HG02798 (cell line): ENCODE data around the gene TARBP1.
"Not testable (repeated sequence)": the region's sequence is repeated elsewhere in the genome, so short reads cannot be mapped to it uniquely, and the experiment has no call there.

Source experiments
- ATAC-seq: cut with Tn5 transposase; IDR thresholded peaks from one replicate; pipeline ENCODE4 v1.9.1; 2021; ENCODE audit warnings: mild to moderate bottlenecking; ENCODE audit not compliant: unreplicated experiment, poor library complexity

The TARBP1 gene

DNA sequence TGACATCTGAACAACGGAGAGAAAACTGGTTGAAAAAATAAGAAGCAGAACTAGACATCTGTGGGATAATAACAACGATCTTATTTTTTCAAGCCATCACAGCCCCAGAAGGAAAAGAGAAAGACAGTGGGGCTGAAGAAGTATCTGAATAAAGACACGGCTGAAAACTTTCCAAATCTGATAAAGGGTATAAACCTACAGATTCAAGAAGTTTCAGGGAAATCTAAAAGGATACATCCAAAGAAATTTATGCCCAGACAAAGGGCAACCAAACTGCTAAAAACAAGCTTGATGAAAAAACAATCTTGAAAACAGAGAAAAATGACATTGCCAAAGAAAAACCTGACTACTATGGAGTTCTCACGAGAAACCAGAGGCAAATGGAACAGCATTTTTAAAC, 40.4 kb downstream of the TARBP1 start:
- ATAC-seq, result no peak

DNA sequence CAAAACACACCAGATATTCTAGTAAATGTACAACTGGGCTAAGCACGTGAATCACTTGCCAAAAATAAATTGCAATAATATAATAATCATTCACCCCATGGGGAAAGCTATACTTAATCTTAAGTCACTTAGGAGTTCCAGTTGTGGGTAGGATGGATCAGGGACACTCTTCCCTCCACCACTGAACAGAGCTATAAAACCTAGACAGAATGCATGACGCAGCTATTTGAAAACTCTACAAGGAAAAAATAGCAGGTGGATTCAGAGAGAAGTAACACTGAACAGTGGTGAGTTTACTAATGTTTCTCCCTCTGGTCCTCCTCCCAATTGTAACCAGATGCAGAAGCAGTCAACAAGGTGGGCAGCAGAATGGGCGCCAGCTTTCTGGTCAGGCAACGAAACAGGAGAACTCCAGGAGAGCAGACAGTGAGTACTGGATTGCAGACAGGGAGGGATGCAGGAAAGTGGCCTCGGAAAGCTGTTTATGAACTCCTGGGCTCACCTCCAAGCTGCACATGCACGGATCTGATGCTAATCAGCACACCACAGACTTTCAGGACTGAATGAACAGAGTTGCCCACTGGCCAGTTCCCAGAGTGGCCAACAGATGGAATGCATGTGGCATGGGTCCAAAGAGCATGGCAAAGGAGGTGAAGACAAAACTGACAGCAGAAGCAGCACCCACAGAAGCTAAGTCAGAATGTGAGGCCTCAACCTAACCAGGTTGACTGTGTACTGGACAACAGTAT, 41.4 kb downstream of the TARBP1 start:
- ATAC-seq, result no peak

DNA sequence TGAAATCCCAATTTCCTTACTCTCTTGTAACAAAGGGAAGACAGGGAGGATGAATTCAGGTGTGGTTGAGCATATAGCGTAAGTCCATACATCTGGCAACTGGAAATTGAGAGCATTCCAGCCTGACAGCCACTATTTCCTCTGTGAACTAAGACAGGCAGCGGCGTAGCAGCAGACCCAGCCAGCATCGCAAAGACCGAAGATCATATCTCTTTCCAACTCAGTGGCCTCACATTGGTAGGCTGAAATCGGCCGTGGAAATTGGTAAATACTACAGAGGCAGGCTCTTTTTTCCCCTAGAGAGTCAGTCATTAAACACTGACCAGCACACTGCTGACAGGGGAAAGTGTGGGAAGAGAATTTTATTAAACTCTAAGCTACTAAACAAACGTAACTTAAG, 43.4 kb downstream of the TARBP1 start:
- ATAC-seq, result no peak

DNA sequence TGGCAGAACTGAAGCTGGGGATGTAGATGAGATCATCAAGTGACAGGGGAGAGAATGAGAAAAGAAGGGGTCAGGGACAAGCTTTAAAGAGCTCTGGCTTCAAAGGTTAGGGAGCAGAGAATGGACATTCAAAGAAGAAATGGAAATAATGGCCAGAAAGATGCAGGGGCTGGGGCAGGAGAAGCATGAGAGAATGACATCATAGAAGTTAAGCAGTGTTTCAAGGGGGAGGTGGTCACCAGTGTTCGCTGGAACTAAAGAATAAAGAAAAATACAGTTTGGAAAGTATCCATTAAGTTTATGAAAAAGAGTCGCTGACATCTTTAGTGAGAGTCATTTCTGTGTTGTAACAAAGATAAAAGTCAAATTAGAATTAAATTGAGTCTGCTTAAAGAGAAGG, 44.3 kb downstream of the TARBP1 start:
- no peak for ATAC-seq

DNA sequence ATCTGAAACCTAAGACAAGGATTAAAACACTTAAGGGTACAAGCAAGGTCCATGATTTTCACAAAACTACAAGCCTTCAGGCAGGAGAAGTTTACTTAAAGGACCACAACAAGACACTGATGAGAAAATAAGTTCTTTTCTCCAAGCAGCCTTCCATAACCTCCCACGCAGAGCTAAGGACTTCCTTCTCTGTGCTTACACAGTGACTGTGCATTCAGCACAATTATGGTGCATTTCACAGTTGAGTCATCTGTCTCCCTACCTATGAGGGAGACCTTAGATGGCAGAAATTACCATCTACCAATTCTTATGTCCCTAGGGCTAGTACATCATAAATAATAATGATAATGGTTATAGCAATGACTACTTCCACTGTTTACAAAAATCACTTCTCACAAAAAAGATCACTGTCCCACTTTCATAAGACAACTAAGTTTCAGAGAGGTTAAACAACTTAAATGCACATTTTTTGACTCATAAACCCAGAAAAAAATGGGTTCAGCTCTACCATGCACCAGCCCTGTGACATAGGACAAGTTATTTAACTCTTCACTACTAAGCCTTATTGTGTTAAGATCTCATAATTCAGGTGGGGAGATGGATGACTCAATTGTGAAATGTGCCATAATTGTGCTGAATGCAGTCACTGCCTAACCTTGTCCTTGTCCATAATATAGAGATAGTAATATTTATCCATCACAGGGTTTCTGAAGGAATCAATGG, 45.3 kb downstream of the TARBP1 start:
- peak; percentile 83 for ATAC-seq

DNA sequence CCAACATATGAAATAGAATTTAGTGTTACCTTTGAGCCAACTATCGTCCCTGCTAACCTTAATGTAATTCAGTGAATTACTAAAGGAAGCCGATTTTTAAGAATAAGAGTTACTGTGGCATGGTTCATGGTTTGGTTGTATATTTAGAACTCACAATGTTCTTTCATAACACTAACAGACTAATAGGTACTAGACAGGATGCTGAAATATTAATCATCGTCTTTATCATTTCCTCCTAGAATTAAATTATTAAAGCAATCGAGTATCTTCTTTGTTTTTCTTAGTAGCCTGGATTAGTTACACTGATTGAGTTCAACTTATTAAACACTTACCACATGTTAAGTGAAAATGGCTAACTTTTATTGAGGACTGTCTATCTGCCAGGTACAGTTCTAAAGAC, 47.7 kb downstream of the TARBP1 start:
- ATAC-seq, result no peak

DNA sequence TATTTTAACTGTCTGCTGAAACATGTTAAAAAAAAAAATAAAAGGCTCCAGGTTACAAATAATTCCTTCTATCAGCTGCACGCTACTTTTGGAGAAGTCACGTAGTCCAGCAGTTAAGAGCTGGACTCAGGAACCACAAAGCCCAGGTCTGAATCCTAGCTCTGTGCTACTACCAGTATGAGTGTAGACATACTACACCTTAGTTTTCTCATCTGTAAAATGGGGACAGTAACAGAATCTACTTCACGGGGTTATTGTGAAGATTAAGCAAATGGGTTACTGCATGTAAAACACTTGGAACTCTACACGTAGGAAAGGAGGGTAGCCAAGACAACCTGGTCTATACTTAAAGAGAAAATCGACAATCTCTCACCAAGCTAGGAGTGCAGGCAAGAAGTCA, 48.3 kb downstream of the TARBP1 start:
- no peak for ATAC-seq

DNA sequence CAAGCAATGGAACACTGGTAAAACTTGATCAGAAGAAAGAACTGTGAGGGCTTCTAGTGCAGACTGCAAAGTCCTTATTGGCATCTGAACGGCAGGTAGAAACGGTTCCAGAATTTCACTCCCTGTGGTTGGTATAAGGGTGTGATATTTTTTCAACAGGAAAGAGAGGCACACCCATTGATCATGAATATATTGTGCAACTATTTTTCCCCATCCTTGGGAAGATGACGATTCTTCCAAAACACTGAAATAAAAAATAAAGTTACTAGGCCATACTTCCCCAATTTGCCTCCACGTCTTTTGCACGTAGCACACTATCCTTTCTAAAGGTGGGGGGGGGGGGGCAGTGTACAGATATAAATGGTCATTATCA, 49.6 kb downstream of the TARBP1 start:
- ATAC-seq, result no peak

DNA sequence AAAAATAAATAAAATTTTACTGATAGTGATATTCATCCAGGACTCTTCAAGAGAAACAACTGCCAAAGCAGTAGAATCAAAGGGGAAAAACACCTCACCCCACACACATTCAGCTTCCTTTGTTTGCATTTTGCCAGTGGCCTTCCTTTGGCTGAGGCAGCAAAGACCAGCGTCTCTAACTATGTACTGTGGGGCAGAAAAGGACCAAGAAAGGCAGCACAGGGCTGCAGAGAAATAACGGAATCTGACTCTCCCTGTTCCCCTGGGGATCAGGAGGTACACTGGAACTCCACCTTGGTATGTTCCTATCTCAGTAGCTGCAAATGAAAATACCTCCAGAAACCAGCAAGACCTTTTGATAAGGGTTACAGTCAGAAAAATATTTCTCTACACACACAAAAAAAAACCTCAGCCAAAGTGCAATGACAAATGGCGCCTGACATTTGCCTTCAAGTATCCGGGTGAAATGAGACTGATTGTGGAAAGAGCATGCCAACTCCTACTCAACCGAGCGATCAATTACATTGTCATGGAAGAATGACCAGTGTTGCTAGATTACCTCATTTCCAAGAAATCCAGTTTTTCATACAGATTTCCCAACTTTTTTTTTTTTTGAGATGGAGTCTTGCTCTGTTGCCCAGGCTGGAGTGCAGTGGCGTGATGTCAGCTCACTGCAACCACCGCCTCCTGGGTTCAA, 50.9 kb downstream of the TARBP1 start:
- ATAC-seq, result no peak

DNA sequence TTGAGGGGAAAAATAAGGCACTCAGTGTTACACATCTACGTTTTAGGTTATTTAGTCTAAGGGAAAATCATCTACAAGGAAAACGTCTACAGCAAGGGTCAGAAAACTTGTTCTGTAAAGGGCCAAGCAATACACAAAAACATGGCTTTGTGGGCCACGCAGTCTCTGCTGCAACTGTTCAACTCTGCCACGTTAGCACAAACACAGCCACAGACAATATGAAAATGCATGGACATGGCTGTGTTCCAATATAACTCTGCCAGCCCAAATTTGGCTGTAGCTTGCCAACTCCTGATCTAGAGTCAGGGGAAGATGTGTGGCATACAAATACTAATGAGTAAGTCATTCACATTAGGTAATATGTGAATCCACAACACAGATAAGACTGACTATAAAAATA, 65.0 kb downstream of the TARBP1 start:
- ATAC-seq, result no peak

DNA sequence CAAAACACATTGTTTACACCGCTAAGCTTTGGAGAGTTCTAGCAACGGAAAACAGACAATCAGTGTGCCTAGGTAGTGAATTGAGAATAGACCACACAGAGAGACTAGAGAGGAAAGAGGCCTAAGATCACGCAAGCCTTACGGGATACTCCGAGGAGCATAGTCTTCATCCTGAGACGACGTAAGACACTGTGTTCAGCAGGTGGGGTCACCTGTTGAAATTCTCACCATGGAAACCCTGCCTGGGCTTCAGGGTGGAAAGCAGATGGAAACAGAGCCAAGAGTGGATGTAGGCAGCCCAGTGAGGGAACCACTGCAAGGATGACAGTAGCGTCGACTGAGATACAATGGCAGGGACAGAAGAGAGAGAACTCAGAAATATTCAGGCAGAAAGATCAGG, 65.5 kb downstream of the TARBP1 start:
- no peak for ATAC-seq

DNA sequence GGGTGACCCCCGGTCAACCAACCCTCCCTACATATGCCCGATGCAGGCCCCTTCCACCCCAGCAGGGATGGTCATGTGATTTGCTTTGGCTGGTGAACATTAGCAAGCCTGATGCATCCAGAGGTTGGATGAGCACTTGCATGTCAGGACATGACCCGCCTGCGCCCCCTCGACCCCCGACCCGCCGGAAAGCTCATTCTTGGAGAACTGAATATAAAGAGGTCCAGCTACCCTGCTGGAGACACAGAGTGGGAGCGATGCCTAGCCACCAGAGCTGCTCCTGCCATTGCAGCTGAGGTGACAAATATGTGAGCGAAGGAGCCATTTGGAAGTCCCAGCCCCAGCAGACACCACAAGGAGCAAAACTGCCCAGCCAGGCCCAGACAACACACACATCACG, 66.1 kb downstream of the TARBP1 start:
- no peak for ATAC-seq

DNA sequence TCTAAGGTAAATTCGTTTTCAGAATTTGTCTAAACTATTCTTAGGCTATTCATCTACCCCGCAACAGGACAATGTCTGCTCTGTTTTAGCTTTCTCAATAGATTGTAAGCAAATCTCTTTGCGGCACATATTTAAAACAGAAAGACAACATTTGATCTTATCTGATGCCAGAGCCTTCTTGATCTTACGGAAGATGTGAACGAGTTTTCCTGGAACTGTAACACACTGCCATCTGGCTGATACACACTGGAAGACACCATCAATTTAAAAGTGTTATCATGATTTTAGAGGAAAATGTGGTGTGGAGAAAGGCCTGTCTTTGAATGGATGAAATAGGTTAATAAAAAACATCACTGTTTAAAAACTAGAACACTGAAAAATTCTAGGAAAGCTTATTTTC, 69.7 kb downstream of the TARBP1 start:
- ATAC-seq, result no peak

DNA sequence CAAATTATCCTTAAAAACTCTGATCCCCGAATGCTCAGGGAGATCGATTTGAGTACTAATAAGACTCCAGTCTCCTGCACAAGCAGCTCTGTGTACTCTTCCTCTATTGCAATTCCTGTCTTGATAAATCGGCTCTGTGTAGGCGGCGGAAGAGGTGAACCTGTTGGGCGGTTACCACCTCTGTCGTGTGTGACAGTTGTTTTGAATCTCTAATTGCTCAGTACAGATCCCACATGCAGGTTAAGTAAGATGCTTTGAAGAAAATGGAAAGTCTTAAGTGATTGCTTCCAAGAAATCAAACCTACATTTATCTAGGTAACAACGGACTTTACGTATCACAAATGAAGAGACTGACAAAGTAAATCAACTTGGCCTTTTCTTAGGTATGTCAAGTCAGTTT, 70.2 kb downstream of the TARBP1 start:
- ATAC-seq, result no peak

DNA sequence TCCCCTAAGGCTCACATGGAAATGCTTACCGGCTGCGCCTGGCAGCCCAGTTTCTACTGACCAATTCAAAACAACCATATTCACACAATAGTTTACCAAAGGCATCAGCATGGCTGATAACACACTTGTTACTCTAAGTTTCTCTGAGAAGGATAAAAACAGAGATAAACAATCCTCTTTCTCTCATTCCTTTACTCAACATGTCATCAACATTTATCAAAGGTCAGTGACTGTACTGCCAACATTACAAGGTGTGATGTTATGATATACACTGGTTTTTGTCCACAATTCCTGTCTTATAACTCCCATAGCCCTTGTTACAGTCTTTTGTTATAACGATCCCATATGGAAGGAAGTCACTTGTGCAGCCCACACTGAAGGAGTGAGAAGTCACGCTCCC, 72.1 kb downstream of the TARBP1 start:
- no peak for ATAC-seq

DNA sequence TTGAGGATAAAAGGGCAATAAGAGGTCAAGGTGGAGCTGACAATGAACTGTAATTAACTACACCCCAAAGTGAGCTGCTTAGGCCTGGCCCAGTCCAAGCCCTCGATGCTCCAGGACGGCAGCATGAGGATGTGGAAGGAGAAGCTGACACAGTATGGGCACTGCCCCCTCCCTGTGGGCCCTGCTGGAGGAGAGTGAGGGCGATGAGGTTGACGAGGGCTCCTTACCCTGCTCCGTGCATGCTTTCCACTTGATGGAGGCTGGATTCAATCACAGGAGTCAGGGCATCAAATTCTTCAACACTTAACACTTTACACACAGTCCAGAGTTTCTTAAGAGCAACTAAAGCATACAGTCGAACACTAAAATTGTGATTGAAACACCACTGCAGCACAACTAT, 73.3 kb downstream of the TARBP1 start:
- no peak for ATAC-seq

DNA sequence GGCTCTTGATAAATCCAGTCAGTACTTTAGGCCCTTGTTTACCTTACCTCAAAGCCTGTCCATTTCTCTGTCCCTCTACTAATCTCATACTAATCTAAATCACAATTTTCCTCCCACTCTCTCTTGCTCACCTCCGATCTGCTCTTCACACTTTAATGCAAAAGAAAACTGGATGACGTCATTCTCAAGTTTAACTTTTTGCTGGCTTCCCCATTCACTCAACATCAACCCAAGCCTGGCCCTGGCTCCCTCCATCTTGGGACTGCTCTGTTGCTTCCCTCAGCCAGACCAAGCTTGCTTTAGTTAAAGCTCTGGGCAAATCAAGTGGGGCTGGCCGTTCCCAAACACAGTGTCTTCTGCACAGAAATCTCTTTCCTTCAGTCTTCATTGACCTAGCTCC, 76.0 kb downstream of the TARBP1 start:
- ATAC-seq, result no peak

DNA sequence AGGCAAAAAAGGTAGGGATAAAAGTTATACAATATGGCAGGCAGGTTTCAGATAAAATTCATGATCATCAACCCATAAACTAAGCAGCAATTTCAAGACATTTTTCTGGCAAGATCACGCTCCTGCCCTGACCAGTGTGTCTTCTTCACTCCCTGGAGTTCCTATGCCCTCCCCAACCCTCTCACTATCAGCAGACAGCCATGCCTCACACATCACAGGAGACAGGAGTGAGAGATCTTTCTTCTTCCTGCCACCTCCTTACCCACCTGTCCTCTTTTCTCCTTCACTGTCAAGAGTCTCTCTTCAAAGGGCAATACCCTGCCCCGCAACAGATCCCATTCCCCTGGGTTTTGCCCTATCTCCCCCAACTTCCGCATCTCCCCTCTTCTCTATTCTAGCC, 77.3 kb downstream of the TARBP1 start:
- no peak for ATAC-seq

DNA sequence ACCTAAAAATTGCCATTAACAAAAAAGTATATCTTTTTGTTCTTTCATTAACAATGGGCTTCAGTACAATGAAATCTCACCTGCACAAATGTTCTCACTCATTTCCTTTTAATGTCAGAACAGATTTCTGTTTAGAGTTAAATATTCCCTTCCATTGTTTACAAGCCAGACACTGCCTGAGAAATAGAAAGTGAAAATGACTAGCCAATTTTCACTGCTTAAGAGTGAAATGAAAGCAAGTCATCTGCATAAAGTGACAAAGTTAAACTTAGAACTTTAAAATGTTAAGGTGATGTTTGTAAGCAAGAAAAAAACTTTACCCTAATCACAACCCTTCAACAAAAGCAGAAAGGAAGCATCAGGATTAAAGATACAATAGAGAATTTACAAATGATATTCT, 78.2 kb downstream of the TARBP1 start:
- peak; percentile 51 for ATAC-seq

DNA sequence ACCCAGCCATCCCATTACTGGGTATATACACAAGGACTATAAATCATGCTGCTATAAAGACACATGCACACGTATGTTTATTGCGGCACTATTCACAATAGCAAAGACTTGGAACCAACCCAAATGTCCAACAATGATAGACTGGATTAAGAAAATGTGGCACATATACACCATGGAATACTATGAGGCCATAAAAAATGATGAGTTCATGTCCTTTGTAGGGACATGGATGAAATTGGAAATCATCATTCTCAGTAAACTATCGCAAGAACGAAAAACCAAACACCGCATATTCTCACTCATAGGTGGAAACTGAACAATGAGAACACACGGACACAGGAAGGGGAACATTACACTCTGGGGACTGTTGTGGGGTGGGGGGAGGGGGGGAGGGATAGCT, 79.5 kb downstream of the TARBP1 start:
- not testable (repeated sequence) for ATAC-seq

DNA sequence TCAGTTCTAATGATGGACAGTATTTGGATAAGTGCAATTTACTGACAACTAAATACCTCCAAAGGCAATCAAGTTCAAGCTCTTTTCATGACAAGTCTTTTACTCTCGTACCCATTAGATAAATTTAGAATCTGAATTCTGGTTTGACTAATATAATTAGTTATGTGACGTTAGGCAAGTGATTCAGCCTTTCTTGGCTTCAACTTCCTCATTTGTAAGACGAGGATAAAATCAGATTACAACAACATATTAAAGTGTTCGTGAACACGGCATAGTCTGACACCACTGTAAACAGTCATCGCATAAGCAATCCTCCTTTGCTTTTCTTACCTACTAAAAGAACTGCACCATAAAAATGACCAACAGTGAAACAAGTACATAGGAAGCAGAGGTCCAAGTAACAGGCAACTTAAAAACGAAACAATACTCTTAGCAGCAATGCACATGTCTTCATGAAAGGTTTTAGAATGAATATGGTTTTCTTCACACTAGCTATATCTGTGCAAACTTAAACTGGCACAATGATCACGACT, 80.1 kb downstream of the TARBP1 start:
- peak; percentile 61 for ATAC-seq
